ENCODE measurements around the gene GLTPD2.

- TF ChIP-seq EZH2 (IDR thresholded peaks at IDR 0.05; ENCODE audit: insufficient read depth, poor library complexity, severe bottlenecking): no peak
- no peak for TF ChIP-seq EZH2phosphoT487 (IDR thresholded peaks at IDR 0.05; ENCODE audit: insufficient read depth, low read depth)
These were observed 13.5 kb downstream of the GLTPD2 start, which contains the start of gene C17orf114 for GRCh38 chr17:4802228-4802627.

Data from GM23248 (cell line).